ENCODE data around the gene TXNRD3.
"Not testable (repeated sequence)": the region's sequence is repeated elsewhere in the genome, so short reads cannot be mapped to it uniquely, and the experiment has no call there.

The TXNRD3 gene

GRCh38 chr3:126607214-126607908 lies 47.6 kb downstream of the TXNRD3 start:
- Mint-ChIP-seq H3K27ac (peak overlapping the region; percentile 19), H3K27me3 (peaks cover 3% of the 10 kb centered on the region), H3K9me3 (no peaks in the 10 kb centered on the region), H3K4me3 (no peak overlapping the region), H3K36me3 (ENCODE audit: low read depth) (peaks cover 23% of the 10 kb centered on the region), H3K4me1 (ENCODE audit: low read depth) (peaks cover 9% of the 10 kb centered on the region)
- no peak for DNase-seq

DNA sequence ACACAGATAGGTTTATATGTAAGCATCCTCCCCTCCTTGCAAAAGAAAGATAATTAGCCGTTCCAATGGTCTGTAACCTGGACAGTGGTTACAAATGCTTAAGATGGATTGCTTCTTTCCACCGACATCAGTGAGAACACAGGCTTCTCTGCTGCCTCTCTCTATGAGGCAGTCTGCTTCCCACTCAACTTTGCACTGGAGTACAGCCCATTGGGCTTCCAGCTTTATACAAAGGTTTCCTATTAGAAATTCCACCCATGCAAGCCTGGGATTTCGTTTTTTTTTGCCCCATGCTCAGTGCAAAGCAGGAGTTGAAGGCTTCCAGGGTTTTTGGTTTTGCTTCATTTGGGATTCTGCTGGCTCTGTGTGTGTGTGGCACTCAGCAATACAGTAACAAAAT lies 48.9 kb downstream of the TXNRD3 start:
- no peak for DNase-seq
- H3K36me3 Mint-ChIP-seq (ENCODE audit: low read depth), result peaks cover 23% of the 10 kb centered on the region
- H3K9me3 Mint-ChIP-seq, result no peaks in the 10 kb centered on the region
- no peak overlapping the region for H3K27ac Mint-ChIP-seq
- peaks cover 6% of the 10 kb centered on the region for H3K4me1 Mint-ChIP-seq (ENCODE audit: low read depth)
- H3K4me3 Mint-ChIP-seq, result no peak overlapping the region
- peaks cover 3% of the 10 kb centered on the region for H3K27me3 Mint-ChIP-seq

DNA sequence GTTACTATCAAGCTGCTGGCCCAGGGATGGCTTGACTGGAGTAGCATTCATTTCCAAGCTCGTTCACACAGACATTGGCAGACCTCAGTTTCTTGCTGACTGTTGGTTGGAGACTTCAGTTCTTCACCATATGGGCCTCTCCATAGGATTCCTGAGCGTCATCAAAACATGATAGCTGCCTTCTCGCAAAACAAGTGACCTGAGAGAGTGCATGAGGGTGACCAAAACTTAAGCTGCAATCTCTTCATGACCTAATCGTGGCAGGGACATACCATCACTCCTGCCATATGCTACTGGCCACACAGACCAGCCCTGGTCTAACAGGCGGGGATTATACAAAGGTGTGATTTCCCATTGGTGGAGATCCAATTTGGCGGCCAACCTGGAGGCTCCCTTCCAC lies 50.2 kb downstream of the TXNRD3 start:
- Mint-ChIP-seq H3K27me3 (peaks cover 3% of the 10 kb centered on the region), H3K36me3 (ENCODE audit: low read depth) (peaks cover 15% of the 10 kb centered on the region), H3K27ac (no peak overlapping the region), H3K4me3 (no peak overlapping the region), H3K4me1 (ENCODE audit: low read depth) (peaks cover 6% of the 10 kb centered on the region), H3K9me3 (no peaks in the 10 kb centered on the region)
- DNase-seq, result no peak

DNA sequence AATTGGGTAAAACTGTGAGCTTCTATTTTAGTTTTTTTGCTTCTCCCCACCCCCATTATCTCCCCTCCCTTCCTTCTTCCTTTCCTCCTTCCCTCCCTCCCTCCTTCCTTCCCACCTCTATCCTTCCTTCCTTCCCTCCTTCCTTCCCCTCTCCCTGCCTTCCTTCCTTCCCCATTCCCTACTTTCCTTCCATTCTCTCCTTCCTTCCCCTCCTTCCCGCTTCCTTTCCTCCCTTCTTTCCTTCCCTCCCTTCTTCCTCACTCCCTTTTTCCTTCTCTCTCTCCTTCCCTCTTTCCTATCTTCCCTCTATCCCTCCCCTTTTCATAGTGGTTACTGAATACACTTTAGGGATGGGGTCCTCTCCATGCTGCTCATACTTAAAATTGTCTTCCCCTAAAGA lies 55.8 kb downstream of the TXNRD3 start:
- no peak for DNase-seq
- Mint-ChIP-seq H3K27me3 (peaks cover 7% of the 10 kb centered on the region), H3K4me3 (no peak overlapping the region), H3K9me3 (no peaks in the 10 kb centered on the region), H3K36me3 (ENCODE audit: low read depth) (no peaks in the 10 kb centered on the region), H3K27ac (no peak overlapping the region), H3K4me1 (ENCODE audit: low read depth) (no peaks in the 10 kb centered on the region)

DNA sequence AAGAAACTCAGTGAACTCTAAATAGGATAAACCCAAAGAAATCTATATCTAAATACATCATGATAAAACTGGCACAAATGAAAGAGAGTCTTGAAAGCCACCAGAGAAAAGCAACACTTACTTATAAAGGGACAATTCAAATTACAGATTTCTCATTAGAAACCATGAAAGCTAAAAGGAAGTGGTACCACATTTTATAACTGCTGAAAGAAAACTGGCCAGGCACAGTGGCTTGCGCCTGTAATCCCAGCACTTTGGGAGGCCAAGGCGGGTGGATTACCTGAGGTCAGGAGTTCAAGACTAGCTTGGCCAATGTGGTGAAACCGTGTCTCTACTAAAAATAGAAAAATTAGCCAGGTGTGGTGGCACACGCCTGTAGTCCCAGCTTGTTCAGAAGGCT lies 59.4 kb downstream of the TXNRD3 start:
- not testable (repeated sequence) for DNase-seq; H3K4me1 Mint-ChIP-seq (ENCODE audit: low read depth); H3K9me3 Mint-ChIP-seq; H3K27ac Mint-ChIP-seq; H3K4me3 Mint-ChIP-seq; H3K36me3 Mint-ChIP-seq (ENCODE audit: low read depth); H3K27me3 Mint-ChIP-seq

- not testable (repeated sequence) for H3K27ac Mint-ChIP-seq; H3K27me3 Mint-ChIP-seq; H3K4me3 Mint-ChIP-seq; DNase-seq; H3K36me3 Mint-ChIP-seq (ENCODE audit: low read depth); H3K4me1 Mint-ChIP-seq (ENCODE audit: low read depth)
- peaks cover 18% of the 10 kb centered on the region for H3K9me3 Mint-ChIP-seq
Measured at GRCh38 chr3:126591515-126591914, 63.4 kb downstream of the TXNRD3 start.

DNA sequence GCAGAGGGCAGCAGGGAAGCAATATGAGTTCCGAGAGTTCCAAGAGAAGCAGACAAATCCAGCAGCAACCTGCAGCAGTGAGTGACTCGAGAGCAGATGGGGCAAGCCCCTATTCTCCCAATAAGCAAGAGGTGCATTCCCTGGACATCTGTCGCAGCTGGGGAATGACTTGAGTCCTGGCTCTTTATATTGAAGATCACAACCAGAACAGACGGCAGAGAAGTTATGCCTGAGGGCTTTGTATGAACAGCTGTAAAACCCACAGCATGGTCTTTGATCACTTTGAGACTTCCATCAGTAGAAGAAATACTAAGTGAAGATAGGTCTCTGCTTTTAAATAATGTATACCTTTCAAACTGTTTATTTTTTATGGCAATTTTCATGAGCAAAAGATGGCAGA lies 72.6 kb downstream of the TXNRD3 start:
- H3K9me3 Mint-ChIP-seq, result peaks cover 5% of the 10 kb centered on the region
- no peak overlapping the region for H3K27ac Mint-ChIP-seq
- no peak overlapping the region for H3K4me3 Mint-ChIP-seq
- H3K4me1 Mint-ChIP-seq (ENCODE audit: low read depth), result no peaks in the 10 kb centered on the region
- no peaks in the 10 kb centered on the region for H3K36me3 Mint-ChIP-seq (ENCODE audit: low read depth)
- DNase-seq, result no peak
- peaks cover 7% of the 10 kb centered on the region for H3K27me3 Mint-ChIP-seq

GRCh38 chr3:126581569-126581968 lies 73.4 kb downstream of the TXNRD3 start:
- no peaks in the 10 kb centered on the region for H3K36me3 Mint-ChIP-seq (ENCODE audit: low read depth)

GRCh38 chr3:126580746-126581145 lies 74.2 kb downstream of the TXNRD3 start:
- Mint-ChIP-seq H3K27ac (no peak overlapping the region), H3K36me3 (ENCODE audit: low read depth) (no peaks in the 10 kb centered on the region), H3K27me3 (peaks cover 13% of the 10 kb centered on the region), H3K9me3 (peaks cover 5% of the 10 kb centered on the region), H3K4me3 (no peak overlapping the region), H3K4me1 (ENCODE audit: low read depth) (no peaks in the 10 kb centered on the region)
- DNase-seq, result no peak

More at GRCh38 chr3:126581569-126581968, 73.4 kb downstream of the TXNRD3 start:
- Mint-ChIP-seq H3K9me3 (peaks cover 5% of the 10 kb centered on the region), H3K4me3 (no peak overlapping the region), H3K27me3 (peaks cover 11% of the 10 kb centered on the region), H3K27ac (no peak overlapping the region), H3K4me1 (ENCODE audit: low read depth) (no peaks in the 10 kb centered on the region)
- DNase-seq, result no peak

- H3K4me3 Mint-ChIP-seq, result no peak overlapping the region
- no peaks in the 10 kb centered on the region for H3K9me3 Mint-ChIP-seq
- H3K4me1 Mint-ChIP-seq (ENCODE audit: low read depth), result no peaks in the 10 kb centered on the region
- H3K36me3 Mint-ChIP-seq (ENCODE audit: low read depth), result no peaks in the 10 kb centered on the region
- no peak overlapping the region for H3K27ac Mint-ChIP-seq
- DNase-seq, result no peak
- peaks cover 19% of the 10 kb centered on the region for H3K27me3 Mint-ChIP-seq
Measured at GRCh38 chr3:126578702-126579101, 76.2 kb downstream of the TXNRD3 start.

GRCh38 chr3:126577261-126577660 lies 77.7 kb downstream of the TXNRD3 start:
- Mint-ChIP-seq H3K36me3 (ENCODE audit: low read depth) (no peaks in the 10 kb centered on the region), H3K4me3 (no peak overlapping the region), H3K27ac (no peak overlapping the region), H3K27me3 (peaks cover 22% of the 10 kb centered on the region), H3K9me3 (no peaks in the 10 kb centered on the region), H3K4me1 (ENCODE audit: low read depth) (no peaks in the 10 kb centered on the region)
- DNase-seq, result no peak

DNA sequence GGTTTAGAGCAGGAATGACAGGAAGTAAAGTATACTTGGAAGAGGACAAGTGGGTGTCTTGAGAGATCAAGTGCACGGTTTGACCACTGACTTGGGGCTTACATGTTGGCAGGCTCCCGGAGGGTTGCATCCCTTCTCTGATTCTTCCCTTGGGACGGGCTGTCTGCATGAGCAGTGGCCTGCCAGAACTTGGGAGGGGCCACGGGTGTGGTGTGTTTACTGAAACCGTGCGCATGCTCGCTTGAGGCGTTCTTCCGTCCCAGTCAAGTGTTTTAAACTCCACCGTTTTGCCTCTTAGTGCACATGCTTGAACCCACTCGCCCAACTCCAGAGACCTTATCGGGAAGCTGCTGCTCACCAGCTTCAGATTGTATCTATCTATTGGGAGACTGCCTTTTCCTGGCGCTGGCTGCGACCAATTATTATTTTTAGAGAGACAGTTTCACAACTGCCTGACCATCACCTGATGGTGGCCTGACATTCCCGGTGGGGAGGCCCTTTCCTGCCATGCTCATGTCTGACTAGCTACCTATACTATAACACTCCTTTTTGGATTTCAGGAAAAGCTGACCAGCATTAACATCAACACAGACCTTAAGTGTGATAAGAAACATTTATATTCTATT lies 81.3 kb downstream of the TXNRD3 start:
- Mint-ChIP-seq H3K27me3 (peaks cover 22% of the 10 kb centered on the region), H3K4me1 (ENCODE audit: low read depth) (no peaks in the 10 kb centered on the region), H3K9me3 (no peaks in the 10 kb centered on the region), H3K27ac (no peak overlapping the region), H3K4me3 (no peak overlapping the region), H3K36me3 (ENCODE audit: low read depth) (no peaks in the 10 kb centered on the region)
- DNase-seq, result no peak

GRCh38 chr3:126571078-126571477 lies 83.8 kb downstream of the TXNRD3 start:
- Mint-ChIP-seq H3K4me3 (no peak overlapping the region), H3K9me3 (no peaks in the 10 kb centered on the region)

DNA sequence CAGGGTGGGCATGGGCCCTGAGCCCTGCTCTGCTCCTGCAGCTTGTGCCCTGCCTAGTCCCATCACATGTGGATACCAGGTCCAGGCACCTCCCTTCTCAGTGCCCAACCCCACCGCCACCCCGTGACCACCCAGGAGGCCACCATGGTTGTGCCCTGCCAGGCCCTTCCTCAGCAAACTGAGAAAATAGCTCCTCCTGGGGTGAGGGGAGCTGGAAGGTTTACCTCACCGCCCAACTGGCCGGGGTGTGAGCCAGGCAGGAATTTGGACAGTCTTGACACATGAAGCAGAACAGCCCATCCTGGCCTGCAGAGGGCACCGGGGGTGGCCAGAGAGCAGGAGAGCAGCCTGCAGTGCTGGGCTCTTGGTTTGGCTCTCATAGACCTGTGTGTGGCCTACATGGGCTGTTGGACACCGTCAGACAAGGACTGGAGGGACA lies 84.8 kb downstream of the TXNRD3 start:
- H3K36me3 Mint-ChIP-seq (ENCODE audit: low read depth), result no peaks in the 10 kb centered on the region
- no peak overlapping the region for H3K27ac Mint-ChIP-seq
- no peak overlapping the region for H3K4me3 Mint-ChIP-seq
- peaks cover 23% of the 10 kb centered on the region for H3K27me3 Mint-ChIP-seq
- H3K9me3 Mint-ChIP-seq, result no peaks in the 10 kb centered on the region
- DNase-seq, result no peak
- H3K4me1 Mint-ChIP-seq (ENCODE audit: low read depth), result no peaks in the 10 kb centered on the region

More at GRCh38 chr3:126571078-126571477, 83.8 kb downstream of the TXNRD3 start:
- Mint-ChIP-seq H3K27ac (no peak overlapping the region), H3K36me3 (ENCODE audit: low read depth) (no peaks in the 10 kb centered on the region), H3K27me3 (peaks cover 21% of the 10 kb centered on the region), H3K4me1 (ENCODE audit: low read depth) (no peaks in the 10 kb centered on the region)
- DNase-seq, result no peak

GRCh38 chr3:126569390-126569975 lies 85.4 kb downstream of the TXNRD3 start:
- H3K27ac Mint-ChIP-seq, result no peak overlapping the region
- no peaks in the 10 kb centered on the region for H3K4me1 Mint-ChIP-seq (ENCODE audit: low read depth)
- H3K4me3 Mint-ChIP-seq, result no peak overlapping the region
- DNase-seq, result no peak
- peaks cover 21% of the 10 kb centered on the region for H3K27me3 Mint-ChIP-seq
- H3K9me3 Mint-ChIP-seq, result no peaks in the 10 kb centered on the region
- H3K36me3 Mint-ChIP-seq (ENCODE audit: low read depth), result no peaks in the 10 kb centered on the region

Data from activated T-cell treated with anti-CD3 and anti-CD28 coated beads, Interleukin-2, amount 50 U/mL, for 24 hours (primary cell).